Measurements from ENCODE around the gene RANBP2. TPM values are rescaled to one million over a fixed set of nuclear protein-coding genes. Genes with fewer than 3 reads are reported as not detected.
"Not testable (repeated sequence)": the region's sequence is repeated elsewhere in the genome, so short reads cannot be mapped to it uniquely, and the experiment has no call there.

Gene RANBP2
- total RNA-seq, 4 donors from 2014 or later, result 53.3 to 87.4 (median 68.4) TPM

DNA sequence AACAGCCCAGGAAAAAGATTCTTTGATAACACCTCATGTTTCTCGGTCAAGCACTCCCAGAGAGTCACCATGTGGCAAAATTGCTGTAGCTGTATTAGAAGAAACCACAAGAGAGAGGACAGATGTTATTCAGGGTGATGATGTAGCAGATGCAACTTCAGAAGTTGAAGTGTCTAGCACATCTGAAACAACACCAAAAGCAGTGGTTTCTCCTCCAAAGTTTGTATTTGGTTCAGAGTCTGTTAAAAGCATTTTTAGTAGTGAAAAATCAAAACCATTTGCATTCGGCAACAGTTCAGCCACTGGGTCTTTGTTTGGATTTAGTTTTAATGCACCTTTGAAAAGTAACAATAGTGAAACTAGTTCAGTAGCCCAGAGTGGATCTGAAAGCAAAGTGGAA is 48.6 kb downstream of the RANBP2 start:
- H3K4me3 ChIP-seq; H3K9me3 ChIP-seq; H3K27ac ChIP-seq; DNase-seq (ENCODE audit: low spot score in 2 of 2); H3K27me3 ChIP-seq; H3K4me1 ChIP-seq: not testable (repeated sequence)
- peaks cover 35% of the 10 kb centered on the region for H3K36me3 ChIP-seq
- 93% methylated on average over 1 of the region's 2 CpGs for WGBS

DNA sequence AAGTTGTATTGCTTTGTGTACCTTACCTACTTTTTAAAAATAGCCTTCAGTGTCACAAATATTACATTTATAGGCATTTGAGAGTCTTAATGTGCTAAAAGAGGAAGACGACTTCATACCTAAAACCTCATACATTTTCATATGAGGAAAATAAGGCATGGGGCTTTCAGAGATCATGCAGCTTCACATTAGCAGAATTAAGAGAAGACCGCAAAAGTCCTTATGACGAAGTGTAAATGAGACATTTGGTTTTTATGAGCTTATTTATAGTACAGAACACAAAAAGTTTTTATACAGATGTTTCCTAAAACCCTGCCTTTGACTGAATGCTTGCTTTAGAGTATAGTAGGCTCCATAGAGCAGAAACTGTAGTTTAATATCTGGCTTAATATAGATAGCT is 57.2 kb downstream of the RANBP2 start:
- Histone ChIP-seq H3K27ac (no peak overlapping the region), H3K4me1 (no peaks in the 10 kb centered on the region), H3K27me3 (no peaks in the 10 kb centered on the region), H3K4me3 (no peak overlapping the region), H3K36me3 (peaks cover 80% of the 10 kb centered on the region), H3K9me3 (no peaks in the 10 kb centered on the region)
- 81% methylated on average over 3 of the region's 3 CpGs for WGBS
- TF ChIP-seq EP300 (IDR thresholded peaks at IDR 0.05), result no peak
- TF ChIP-seq, protein P1, sequence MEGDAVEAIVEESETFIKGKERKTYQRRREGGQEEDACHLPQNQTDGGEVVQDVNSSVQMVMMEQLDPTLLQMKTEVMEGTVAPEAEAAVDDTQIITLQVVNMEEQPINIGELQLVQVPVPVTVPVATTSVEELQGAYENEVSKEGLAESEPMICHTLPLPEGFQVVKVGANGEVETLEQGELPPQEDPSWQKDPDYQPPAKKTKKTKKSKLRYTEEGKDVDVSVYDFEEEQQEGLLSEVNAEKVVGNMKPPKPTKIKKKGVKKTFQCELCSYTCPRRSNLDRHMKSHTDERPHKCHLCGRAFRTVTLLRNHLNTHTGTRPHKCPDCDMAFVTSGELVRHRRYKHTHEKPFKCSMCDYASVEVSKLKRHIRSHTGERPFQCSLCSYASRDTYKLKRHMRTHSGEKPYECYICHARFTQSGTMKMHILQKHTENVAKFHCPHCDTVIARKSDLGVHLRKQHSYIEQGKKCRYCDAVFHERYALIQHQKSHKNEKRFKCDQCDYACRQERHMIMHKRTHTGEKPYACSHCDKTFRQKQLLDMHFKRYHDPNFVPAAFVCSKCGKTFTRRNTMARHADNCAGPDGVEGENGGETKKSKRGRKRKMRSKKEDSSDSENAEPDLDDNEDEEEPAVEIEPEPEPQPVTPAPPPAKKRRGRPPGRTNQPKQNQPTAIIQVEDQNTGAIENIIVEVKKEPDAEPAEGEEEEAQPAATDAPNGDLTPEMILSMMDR (IDR thresholded peaks at IDR 0.05), result no peak
- no peak for TF ChIP-seq POLR2AphosphoS5 (IDR thresholded peaks at IDR 0.05)
- TF ChIP-seq POLR2A (IDR thresholded peaks at IDR 0.05), result no peak
- no peak for DNase-seq (ENCODE audit: low spot score in 2 of 2)

DNA sequence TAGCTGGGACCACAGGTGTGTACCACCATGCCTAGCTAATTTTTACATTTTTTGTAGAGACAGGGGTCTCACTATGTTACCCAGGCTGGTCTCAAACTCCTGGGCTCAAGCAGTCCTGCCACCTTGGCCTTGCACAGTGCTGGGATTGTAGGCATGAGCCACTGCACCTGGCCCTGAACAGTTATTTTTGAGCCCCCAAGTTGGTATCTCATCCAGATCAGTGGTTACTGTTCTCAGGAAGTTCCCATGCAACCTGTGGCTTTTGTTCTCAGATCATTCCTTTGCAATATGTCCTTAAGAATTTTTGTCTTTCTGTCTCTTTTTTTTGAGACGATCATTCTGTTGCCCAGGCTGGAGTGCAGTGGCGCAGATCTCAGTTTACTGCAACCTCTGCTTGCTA is 59.6 kb downstream of the RANBP2 start:
- 56% methylated on average over 2 of the region's 2 CpGs for WGBS
- Histone ChIP-seq H3K4me1 (no peaks in the 10 kb centered on the region), H3K27ac (no peak overlapping the region), H3K36me3 (peaks cover 80% of the 10 kb centered on the region), H3K9me3 (no peaks in the 10 kb centered on the region), H3K27me3 (no peaks in the 10 kb centered on the region), H3K4me3 (no peak overlapping the region)
- TF ChIP-seq POLR2A (IDR thresholded peaks at IDR 0.05), result no peak
- TF ChIP-seq POLR2AphosphoS5 (IDR thresholded peaks at IDR 0.05), result no peak
- TF ChIP-seq, protein P1 (IDR thresholded peaks at IDR 0.05), result no peak
- TF ChIP-seq EP300 (IDR thresholded peaks at IDR 0.05), result no peak
- DNase-seq (ENCODE audit: low spot score in 2 of 2), result no peak

DNA sequence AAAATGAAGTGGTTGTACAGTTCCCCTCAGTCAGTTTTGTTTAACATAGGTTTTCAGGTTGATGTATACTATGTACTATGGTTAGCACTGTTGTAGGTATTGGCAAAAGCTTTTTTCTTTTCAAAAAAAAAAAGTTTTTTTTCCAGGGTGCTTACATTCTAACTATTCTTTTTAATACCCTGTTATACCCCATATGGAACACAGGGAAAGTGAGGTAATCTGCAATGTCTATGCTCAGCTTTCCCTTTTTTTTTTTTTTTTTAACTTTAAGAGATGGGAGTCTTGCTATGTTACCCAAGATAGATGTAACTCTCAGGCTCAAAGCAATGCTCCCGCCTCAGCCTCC is 66.7 kb downstream of the RANBP2 start:
- WGBS, result 0% methylated on average over 1 of the region's 1 CpG
- H3K27ac ChIP-seq, result peak overlapping the region; percentile 67
- TF ChIP-seq POLR2AphosphoS5 (IDR thresholded peaks at IDR 0.05) (no peak), POLR2A (IDR thresholded peaks at IDR 0.05) (no peak), EP300 (IDR thresholded peaks at IDR 0.05) (no peak)
- TF ChIP-seq, protein P1 (IDR thresholded peaks at IDR 0.05), result no peak
- H3K4me3 ChIP-seq, result peak overlapping the region; percentile 83
- H3K27me3 ChIP-seq, result no peaks in the 10 kb centered on the region
- DNase-seq (ENCODE audit: low spot score in 2 of 2), result no peak
- H3K4me1 ChIP-seq, result peaks cover 15% of the 10 kb centered on the region
- H3K36me3 ChIP-seq, result peaks cover 30% of the 10 kb centered on the region
- H3K9me3 ChIP-seq, result no peaks in the 10 kb centered on the region

DNA sequence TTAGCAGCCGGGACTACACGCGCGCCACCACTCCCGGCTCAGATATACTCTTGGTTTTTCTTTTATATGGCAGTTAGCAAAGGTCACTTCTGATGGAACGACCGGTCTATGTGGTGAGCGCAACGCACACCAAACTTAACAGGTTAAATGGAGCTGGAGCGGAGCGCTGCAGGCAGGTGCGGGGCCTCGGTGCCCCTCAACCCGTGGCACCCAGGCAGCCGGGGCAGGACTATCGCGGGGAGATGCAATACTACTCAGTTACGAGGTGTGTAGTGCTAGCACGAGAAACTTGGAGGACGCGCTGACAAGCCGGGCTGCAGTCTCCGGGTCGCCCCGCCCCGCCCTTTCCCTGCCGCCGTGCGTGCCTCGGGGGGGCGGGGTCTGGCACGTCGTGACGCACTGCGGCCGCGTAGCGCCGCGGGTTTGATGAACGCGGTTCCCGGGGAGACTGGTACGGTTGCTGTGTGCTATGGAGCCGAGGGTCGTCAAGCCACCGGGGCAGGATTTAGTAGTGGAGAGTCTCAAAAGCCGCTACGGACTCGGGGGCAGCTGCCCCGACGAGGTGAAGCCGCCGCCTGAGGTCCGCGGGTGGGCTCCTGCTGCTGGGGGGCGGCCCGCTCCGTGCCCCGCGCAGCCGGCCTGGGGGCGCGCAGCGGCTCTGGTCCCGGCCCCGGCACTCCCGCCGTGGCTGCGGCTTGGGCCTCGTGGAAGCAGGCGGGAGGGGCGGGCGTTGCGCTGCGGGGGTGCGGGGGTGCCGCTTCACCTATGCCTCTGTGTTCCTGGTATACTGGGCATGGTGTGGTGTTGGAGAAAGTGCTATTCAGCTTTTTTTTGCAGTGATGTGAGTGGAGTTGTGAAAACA is 67.3 kb downstream of the RANBP2 start, which contains the start of gene CCDC138:
CCDC138 (plus strand) TSS at position 418 of the 862 bp plus-strand sequence; CDS start at position 470, 52 bp downstream.
- peak within 1 kb of the TSS; percentile 67 for H3K27ac ChIP-seq
- H3K4me3 ChIP-seq, result peak within 1 kb of the TSS; percentile 83
- peak; percentile 90 to 93 for DNase-seq (ENCODE audit: low spot score in 2 of 2)
- H3K9me3 ChIP-seq, result no peaks in the 10 kb centered on the region
- 1% methylated on average over 35 of the region's 78 CpGs for whole genome bisulfite sequencing
- H3K27me3 ChIP-seq, result no peaks in the 10 kb centered on the region
- TF ChIP-seq POLR2AphosphoS5 (IDR thresholded peaks at IDR 0.05), result peak in 1 of 3 donors; percentile 59
- TF ChIP-seq POLR2A (IDR thresholded peaks at IDR 0.05), result no peak
- peaks cover 15% of the 10 kb centered on the region for H3K4me1 ChIP-seq
- peaks cover 30% of the 10 kb centered on the region for H3K36me3 ChIP-seq

DNA sequence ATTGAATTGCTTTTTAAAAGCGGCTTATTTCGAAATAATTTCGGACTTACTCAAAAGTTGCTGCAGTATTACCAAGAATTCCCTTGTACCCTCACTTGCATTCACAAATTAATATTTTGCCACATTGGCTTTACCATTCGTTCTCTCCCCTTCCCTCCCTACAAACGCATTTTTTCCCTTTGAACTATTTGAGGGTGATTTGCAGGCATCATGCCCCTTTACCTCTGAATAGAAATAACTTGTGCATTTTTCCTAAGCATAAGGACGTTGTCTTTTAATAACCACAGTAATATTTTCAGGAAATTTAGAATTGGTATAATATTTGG is 67.9 kb downstream of the RANBP2 start:
- Histone ChIP-seq H3K27ac (no peak overlapping the region), H3K4me1 (peaks cover 15% of the 10 kb centered on the region), H3K27me3 (no peaks in the 10 kb centered on the region), H3K9me3 (no peaks in the 10 kb centered on the region), H3K4me3 (peak overlapping the region; percentile 83), H3K36me3 (peaks cover 28% of the 10 kb centered on the region)
- 1% methylated on average over 6 of the region's 6 CpGs for WGBS
- DNase-seq (ENCODE audit: low spot score in 2 of 2), result no peak
- no peak for TF ChIP-seq EP300 (IDR thresholded peaks at IDR 0.05)
- no peak for TF ChIP-seq POLR2A (IDR thresholded peaks at IDR 0.05)
- TF ChIP-seq POLR2AphosphoS5 (IDR thresholded peaks at IDR 0.05), result no peak
- TF ChIP-seq, protein P1 (IDR thresholded peaks at IDR 0.05), result no peak

All from suprapubic skin (tissue), 4 donors.